K562 (cell line): Measurements from ENCODE around the gene CIAO3. TPM values are rescaled to one million over a fixed set of nuclear protein-coding genes. Genes with fewer than 3 reads are reported as not detected.

ENCODE experiments used
- ARNT ChIP-seq, 2 experiments: fragments of 450-650 bp; IDR thresholded peaks; 2 replicates each; pipeline ENCODE4 v1.6.1; 2016; ENCODE audit warnings: mild to moderate bottlenecking in 1 of 2
- EP400 ChIP-seq: fragments of 450-650 bp; IDR thresholded peaks from 2 replicates; pipeline ENCODE4 v1.6.1; 2017; ENCODE audit warnings: antibody characterized with exemption, mild to moderate bottlenecking, moderate library complexity
- POLR3G ChIP-seq: IDR thresholded peaks from 2 replicates; pipeline ENCODE4 v1.6.1; 2011; ENCODE audit not compliant: insufficient read length, insufficient replicate concordance; ENCODE audit errors: extremely low read depth
- SRF ChIP-seq, 2 experiments: fragments of 250-450, 450-650 bp in 1 of 2; sonication (Bioruptor Pico) in 1 of 2; sonication (generic) in 1 of 2; formaldehyde crosslinking; IDR thresholded peaks; 2 replicates each; pipeline versions ENCODE4 v1.5.0 to v1.5.1; 2020 to 2022; ENCODE audit warnings: mild to moderate bottlenecking in 1 of 2, missing genetic modification reagents in 1 of 2
- TAF15 ChIP-seq: fragments of 200-400 bp; formaldehyde crosslinking; IDR thresholded peaks from 2 replicates; pipeline ENCODE4 v1.6.1; 2017; ENCODE audit warnings: mild to moderate bottlenecking, low read depth, low read length, moderate library complexity
- TEAD2 ChIP-seq: fragments of 450-650 bp; IDR thresholded peaks from 2 replicates; pipeline ENCODE4 v1.6.1; 2016; ENCODE audit warnings: missing genetic modification characterization, control low read depth, missing compliant biosample characterization
- ZBTB17 ChIP-seq: fragments of 450-650 bp; formaldehyde crosslinking; IDR thresholded peaks from 2 replicates; pipeline ENCODE4 v1.4.0; 2020; ENCODE audit warnings: mild to moderate bottlenecking
- polyA plus RNA-seq, 8 experiments: library from polyadenylated mRNA; depleted of rRNA in 4 of 8; stranded (reverse) in 5 of 8; unstranded in 3 of 8; fragments of >200 nt; fragmentation: Nextera tagmentation in 2 of 8; fragmentation: Illumina TruSeq in 1 of 8; extraction: Ambion mirVana in 2 of 8; extraction: Trizol in 1 of 8; gene quantifications; 2 replicates each; pipeline versions ENCODE4 v1.2.1 to v1.2.3, GENCODE V29; 2011 to 2014; ENCODE audit warnings: inconsistent platforms in 1 of 8, missing spikeins in 1 of 8
- total RNA-seq, 7 experiments: library from RNA; depleted of rRNA in 6 of 7; stranded (reverse); fragments of >200 nt in 6 of 7; fragmentation: Illumina TruSeq in 2 of 7; extraction: Trizol in 2 of 7; gene quantifications; 2 replicates each; pipeline versions ENCODE4 v1.2.1 to v1.2.3, GENCODE V29; 2011 to 2021; ENCODE audit warnings: low replicate concordance in 1 of 7
- TF ChIP-seq, protein P1 (sequence below): fragments of 450-650 bp; IDR thresholded peaks from 2 replicates; pipeline ENCODE4 v1.6.1; 2018; ENCODE audit not compliant: partially characterized antibody
- TF ChIP-seq, protein P2 (sequence below): sonication (generic); formaldehyde crosslinking; IDR thresholded peaks from 2 replicates; pipeline ENCODE4 v1.9.0; 2022; ENCODE audit warnings: mild to moderate bottlenecking, missing genetic modification reagents
- TF ChIP-seq, protein P3 (sequence below), 2 experiments: fragments of 450-650 bp in 1 of 2; IDR thresholded peaks; 2 replicates each; pipeline ENCODE4 v1.6.1; 2011 to 2017; ENCODE audit warnings: low read depth in 2 of 2, antibody characterized with exemption in 1 of 2, borderline replicate concordance in 1 of 2, low read length in 1 of 2, mild to moderate bottlenecking in 1 of 2, mixed read lengths in 1 of 2; ENCODE audit not compliant: control insufficient read depth in 1 of 2

The CIAO3 gene
- total and polyA plus RNA-seq, 9 of the 15 experiments (the other 6 are each of a cell fraction or from before 2014, with no cell fraction given) = 2.2 to 35.6 (median 18.7) TPM

DNA sequence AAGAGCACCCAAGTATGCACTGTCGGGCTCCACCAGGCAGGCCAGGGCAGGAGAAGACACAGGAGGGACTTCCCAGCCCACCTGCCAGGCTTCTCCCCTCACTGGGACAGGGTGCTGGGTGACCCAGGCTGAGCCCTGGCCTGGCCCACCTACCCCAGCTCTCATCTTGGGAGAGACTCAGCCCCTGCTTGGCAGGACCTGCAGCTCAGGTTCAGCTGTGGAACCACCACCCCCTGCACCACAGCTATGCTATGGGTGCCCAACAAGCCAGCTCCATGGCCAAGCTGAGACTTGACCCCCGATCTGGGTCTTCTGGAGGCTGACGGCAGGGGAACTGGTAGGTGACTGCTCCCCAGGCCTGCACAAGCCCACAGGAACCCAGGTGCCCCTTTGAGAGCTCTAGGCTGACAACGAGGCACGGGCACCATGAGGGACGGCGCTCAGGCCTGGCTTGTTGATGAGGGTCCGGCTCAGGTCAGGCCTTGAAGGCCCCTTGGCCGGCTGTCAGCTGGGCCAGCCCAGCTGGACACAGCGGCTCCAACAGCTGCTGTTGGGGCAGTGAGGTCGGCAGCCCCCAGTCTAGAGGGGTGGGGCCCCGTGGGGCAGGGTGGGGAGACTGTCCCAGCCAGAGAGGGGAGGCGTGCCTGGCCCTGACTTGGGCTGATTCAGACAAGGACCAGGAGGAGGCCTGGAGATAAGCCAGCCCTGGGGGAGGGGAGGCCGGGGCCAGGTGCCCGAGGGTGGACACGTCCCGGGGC, 42.8 kb upstream of the CIAO3 start (continued):
- TF ChIP-seq ARNT (IDR thresholded peaks at IDR 0.05) = no peak
- no peak for TF ChIP-seq EP400
- TF ChIP-seq TEAD2 = no peak
- TF ChIP-seq, protein P1, sequence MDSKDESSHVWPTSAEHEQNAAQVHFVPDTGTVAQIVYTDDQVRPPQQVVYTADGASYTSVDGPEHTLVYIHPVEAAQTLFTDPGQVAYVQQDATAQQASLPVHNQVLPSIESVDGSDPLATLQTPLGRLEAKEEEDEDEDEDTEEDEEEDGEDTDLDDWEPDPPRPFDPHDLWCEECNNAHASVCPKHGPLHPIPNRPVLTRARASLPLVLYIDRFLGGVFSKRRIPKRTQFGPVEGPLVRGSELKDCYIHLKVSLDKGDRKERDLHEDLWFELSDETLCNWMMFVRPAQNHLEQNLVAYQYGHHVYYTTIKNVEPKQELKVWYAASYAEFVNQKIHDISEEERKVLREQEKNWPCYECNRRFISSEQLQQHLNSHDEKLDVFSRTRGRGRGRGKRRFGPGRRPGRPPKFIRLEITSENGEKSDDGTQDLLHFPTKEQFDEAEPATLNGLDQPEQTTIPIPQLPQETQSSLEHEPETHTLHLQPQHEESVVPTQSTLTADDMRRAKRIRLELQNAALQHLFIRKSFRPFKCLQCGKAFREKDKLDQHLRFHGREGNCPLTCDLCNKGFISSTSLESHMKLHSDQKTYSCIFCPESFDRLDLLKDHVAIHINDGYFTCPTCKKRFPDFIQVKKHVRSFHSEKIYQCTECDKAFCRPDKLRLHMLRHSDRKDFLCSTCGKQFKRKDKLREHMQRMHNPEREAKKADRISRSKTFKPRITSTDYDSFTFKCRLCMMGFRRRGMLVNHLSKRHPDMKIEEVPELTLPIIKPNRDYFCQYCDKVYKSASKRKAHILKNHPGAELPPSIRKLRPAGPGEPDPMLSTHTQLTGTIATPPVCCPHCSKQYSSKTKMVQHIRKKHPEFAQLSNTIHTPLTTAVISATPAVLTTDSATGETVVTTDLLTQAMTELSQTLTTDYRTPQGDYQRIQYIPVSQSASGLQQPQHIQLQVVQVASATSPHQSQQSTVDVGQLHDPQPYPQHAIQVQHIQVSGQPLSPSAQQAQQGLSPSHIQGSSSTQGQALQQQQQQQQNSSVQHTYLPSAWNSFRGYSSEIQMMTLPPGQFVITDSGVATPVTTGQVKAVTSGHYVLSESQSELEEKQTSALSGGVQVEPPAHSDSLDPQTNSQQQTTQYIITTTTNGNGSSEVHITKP = peak; percentile 25
- no peak for TF ChIP-seq ZBTB17 (CRISPR knock-in tag)
- TF ChIP-seq, protein P2, sequence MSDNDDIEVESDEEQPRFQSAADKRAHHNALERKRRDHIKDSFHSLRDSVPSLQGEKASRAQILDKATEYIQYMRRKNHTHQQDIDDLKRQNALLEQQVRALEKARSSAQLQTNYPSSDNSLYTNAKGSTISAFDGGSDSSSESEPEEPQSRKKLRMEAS (CRISPR knock-in tag) = no peak
- TF ChIP-seq, protein P3, sequence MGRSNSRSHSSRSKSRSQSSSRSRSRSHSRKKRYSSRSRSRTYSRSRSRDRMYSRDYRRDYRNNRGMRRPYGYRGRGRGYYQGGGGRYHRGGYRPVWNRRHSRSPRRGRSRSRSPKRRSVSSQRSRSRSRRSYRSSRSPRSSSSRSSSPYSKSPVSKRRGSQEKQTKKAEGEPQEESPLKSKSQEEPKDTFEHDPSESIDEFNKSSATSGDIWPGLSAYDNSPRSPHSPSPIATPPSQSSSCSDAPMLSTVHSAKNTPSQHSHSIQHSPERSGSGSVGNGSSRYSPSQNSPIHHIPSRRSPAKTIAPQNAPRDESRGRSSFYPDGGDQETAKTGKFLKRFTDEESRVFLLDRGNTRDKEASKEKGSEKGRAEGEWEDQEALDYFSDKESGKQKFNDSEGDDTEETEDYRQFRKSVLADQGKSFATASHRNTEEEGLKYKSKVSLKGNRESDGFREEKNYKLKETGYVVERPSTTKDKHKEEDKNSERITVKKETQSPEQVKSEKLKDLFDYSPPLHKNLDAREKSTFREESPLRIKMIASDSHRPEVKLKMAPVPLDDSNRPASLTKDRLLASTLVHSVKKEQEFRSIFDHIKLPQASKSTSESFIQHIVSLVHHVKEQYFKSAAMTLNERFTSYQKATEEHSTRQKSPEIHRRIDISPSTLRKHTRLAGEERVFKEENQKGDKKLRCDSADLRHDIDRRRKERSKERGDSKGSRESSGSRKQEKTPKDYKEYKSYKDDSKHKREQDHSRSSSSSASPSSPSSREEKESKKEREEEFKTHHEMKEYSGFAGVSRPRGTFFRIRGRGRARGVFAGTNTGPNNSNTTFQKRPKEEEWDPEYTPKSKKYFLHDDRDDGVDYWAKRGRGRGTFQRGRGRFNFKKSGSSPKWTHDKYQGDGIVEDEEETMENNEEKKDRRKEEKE (IDR thresholded peaks at IDR 0.05; ENCODE audit: borderline replicate concordance in 1 of 2, control insufficient read depth in 1 of 2, low read depth in 2 of 2, low read length in 1 of 2) = no peak
- no peak for TF ChIP-seq TAF15
- TF ChIP-seq SRF (CRISPR knock-in tag; IDR thresholded peaks at IDR 0.05) = no peak
- TF ChIP-seq POLR3G = no peak
